HG03457 (cell line): ENCODE results near the gene TM7SF2.

ENCODE experiments used
- ATAC-seq: cut with Tn5 transposase; IDR thresholded peaks from one replicate; pipeline ENCODE4 v1.9.1; 2021; ENCODE audit warnings: moderate number of reproducible peaks; ENCODE audit not compliant: unreplicated experiment

Gene TM7SF2

GRCh38 chr11:65150509-65151299 is 39.0 kb downstream of the TM7SF2 start:
- ATAC-seq, result no peak

DNA sequence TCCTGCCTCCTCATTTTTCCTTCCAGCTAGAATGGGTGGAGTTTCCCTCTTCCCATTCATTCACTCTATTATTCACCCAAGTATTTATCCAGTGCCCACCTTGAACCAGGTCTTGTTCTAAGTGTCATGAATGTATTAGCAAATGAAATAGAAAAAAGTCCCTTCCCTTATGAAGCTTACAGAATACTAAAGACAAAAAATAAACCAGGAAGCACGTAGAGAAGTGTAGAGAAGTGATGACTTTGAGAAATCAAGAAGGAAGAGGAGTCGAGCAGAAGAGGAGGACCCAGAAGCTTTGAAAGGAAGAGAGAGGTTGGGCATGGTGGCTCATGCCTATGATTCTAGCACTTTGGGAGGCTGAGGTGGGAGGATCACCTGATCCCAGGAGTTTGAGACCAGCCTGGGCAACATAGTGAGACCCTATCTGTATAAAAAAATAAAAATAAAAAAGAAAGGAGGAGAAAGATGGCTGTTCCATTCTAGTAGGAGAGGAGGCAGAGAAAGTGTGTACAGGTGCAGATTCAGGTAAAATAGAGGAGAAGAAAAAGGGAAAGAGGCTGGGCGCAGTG is 39.7 kb downstream of the TM7SF2 start:
- no peak for ATAC-seq

- no peak for ATAC-seq
These were observed 40.5 kb downstream of the TM7SF2 start for GRCh38 chr11:65152122-65152521.

GRCh38 chr11:65156256-65156655 is 44.6 kb downstream of the TM7SF2 start:
- no peak for ATAC-seq

- ATAC-seq, result no peak
These were observed 45.3 kb downstream of the TM7SF2 start for GRCh38 chr11:65156926-65157325.

- ATAC-seq, result no peak
These were observed 45.7 kb downstream of the TM7SF2 start for GRCh38 chr11:65157336-65157735.

GRCh38 chr11:65159012-65159411 is 47.3 kb downstream of the TM7SF2 start:
- no peak for ATAC-seq

DNA sequence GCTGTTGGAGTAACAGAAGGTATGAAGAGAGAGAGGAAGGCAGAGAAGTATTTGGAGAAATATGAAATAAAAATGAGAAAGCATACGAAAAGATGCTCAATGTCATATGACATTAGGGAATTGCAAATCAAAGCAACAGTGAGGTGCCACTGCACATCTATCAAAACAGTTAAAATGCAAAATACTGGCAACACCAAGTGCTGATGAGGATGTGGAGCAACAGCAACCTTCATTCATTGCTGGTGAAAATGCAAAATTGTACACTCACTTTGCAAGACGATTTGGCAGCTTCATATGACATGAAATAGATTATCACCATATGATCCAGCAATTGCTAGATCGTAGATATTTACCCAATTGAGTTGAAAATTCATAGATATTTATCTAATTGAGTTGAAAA is 49.0 kb downstream of the TM7SF2 start:
- ATAC-seq, result no peak

GRCh38 chr11:65163684-65164083 is 52.0 kb downstream of the TM7SF2 start:
- no peak for ATAC-seq
